Omental fat pad (tissue), 4 donors: Measurements from ENCODE around the gene FNBP1. TPM values are rescaled to one million over a fixed set of nuclear protein-coding genes. Genes with fewer than 3 reads are reported as not detected.

Source experiments
- ATAC-seq: fragments of 150-250 bp; one replicate; pipeline ENCODE4 v1.9.1; 2016; ENCODE audit warnings: mild to moderate bottlenecking, moderate library complexity; ENCODE audit not compliant: low FRiP score
- DNase-seq: peaks from one replicate; pipeline ENCODE4 v3.0.0-alpha.2; 2019; ENCODE audit warnings: low spot score
- total RNA-seq, 4 donors: library from RNA; depleted of rRNA; stranded (reverse); fragments of >200 nt; gene quantifications; one replicate each; pipeline ENCODE4 v1.1.0, GENCODE V29; 2016
- TF ChIP-seq, protein P1 (sequence below), 3 donors: fragments of 450-650 bp; IDR thresholded peaks; one replicate each; pipeline ENCODE4 v1.5.1; 2016 to 2017; ENCODE audit warnings: antibody characterized with exemption in 3 of 3, mild to moderate bottlenecking in 3 of 3, moderate library complexity in 2 of 3

FNBP1 gene
- total RNA-seq, 4 donors from 2014 or later, result 38.7 to 53.4 (median 45.9) TPM

DNA sequence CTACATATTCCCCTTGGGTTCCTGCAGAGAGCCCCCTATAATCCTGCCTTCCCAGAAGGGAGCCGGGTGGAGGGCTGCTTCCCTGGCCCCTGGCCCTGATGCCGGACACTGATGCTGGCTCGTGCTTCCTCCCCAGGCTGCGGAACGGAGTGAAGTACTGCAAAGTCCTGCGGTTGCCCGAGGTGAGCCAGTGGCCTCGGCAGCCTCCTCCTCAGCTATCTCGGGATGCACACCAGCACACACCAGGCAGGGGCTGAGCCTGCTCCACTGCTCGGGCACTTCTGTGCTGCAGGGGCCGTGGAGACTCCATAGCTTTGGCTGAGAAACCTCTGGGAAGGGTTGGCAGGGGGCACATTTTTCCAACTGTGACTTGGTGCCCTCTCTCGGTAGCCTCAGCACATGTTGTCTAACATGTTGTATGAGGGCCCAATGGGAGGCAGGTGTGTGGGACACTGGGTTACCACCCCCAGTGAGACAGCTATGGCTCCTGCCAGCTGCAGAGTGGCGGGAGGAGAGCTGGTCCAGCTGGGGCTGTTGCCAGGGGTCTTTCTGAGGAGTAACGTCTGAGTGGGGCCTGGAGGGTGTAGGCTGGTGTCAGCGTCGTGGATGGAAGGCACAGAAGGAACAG lies 169.3 kb downstream of the FNBP1 start:
- TF ChIP-seq, protein P1, sequence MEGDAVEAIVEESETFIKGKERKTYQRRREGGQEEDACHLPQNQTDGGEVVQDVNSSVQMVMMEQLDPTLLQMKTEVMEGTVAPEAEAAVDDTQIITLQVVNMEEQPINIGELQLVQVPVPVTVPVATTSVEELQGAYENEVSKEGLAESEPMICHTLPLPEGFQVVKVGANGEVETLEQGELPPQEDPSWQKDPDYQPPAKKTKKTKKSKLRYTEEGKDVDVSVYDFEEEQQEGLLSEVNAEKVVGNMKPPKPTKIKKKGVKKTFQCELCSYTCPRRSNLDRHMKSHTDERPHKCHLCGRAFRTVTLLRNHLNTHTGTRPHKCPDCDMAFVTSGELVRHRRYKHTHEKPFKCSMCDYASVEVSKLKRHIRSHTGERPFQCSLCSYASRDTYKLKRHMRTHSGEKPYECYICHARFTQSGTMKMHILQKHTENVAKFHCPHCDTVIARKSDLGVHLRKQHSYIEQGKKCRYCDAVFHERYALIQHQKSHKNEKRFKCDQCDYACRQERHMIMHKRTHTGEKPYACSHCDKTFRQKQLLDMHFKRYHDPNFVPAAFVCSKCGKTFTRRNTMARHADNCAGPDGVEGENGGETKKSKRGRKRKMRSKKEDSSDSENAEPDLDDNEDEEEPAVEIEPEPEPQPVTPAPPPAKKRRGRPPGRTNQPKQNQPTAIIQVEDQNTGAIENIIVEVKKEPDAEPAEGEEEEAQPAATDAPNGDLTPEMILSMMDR (IDR thresholded peaks at IDR 0.05), result no peak
- no peak for DNase-seq
- no peak for ATAC-seq

DNA sequence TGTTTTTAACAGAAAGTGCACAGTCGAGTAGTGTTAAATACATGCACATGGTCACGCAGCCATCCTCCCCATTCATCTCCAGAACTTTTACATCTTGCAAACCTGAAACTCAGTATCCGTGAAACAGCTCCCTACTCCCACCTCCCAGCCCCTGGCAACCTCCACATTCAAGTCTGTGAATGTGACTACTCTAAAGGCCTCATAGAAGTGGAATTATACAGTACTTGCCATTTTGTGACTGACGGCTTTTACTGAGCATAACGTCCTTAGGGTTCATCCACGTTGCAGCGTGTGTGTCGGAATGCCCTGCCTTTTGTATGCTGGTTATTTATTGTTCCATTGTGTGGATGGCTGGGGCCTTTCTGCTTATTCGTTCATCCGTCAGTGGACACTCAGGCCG lies 171.9 kb downstream of the FNBP1 start:
- no peak for DNase-seq
- TF ChIP-seq, protein P1 (IDR thresholded peaks at IDR 0.05), result no peak
- no peak for ATAC-seq

DNA sequence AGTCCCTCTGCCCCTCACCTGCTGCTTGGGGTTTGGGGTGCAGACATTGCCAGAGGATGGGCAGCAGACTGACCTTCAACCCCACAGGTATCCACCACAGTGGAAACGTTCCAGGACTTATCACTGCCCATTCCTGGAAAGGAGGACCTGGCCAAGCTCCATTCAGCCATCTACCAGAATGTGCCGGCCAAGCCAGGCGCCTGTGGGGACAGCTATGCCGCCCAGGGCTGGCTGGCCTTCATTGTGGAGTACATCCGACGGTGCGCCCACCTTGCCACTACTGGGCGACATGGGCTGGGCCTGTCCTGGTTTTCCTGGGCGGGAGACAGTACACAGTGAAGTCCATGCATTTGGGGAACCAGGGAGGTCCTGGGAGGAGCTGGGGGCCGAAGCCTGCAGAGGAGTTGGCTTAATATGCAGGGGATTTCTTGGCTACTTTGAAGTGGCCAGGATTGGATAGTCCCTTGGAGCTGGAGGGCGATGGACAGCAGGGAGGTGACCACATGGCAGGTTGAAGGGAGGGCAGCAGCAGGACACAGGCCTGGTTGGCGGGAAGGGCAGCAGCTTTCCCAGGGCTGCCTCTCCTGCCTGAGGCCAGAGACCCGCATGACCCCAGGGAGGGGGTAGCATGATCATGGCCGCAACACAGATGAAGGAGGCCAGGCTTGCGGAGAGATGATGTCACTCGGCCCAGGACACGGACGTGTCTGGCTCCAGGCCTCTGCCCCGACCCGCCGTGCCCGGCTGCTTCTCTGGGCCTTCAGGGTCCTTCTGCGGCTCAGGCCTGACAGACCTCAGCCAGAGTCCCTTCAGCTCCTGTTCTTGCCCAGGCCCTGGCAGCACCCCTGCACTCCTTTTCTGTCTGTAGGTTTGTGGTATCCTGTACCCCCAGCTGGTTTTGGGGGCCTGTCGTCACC lies 173.1 kb downstream of the FNBP1 start:
- DNase-seq (no peak), ATAC-seq (no peak)
- TF ChIP-seq, protein P1 (IDR thresholded peaks at IDR 0.05), result no peak

DNA sequence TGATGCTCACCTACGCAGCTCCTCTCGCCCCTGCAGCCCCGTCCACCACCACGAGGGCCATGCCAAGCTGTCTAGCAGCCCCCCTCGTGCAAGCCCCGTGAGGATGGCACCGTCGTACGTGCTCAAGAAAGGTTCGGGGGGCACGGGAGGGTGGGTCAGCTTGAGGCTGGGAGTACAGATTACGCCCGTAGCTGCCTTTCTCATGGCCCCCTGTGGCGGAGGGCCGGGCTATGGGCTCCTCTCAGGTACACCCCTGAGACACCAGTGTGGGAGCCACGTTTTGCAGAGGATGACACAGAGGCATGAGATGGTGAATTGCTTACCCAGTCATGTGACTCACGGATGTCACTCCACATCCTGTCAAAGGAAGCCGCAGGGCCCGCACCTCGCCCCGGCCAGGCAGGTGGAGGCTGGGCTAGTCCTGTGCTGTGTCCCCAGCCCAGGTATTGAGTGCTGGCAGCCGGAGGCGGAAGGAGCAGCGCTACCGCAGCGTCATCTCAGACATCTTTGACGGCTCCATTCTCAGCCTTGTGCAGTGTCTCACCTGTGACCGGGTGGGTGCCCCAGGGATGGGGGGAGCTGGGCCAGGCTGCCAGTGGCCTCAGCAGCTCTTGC lies 174.0 kb downstream of the FNBP1 start:
- TF ChIP-seq, protein P1 (IDR thresholded peaks at IDR 0.05), result no peak
- no peak for DNase-seq
- no peak for ATAC-seq

DNA sequence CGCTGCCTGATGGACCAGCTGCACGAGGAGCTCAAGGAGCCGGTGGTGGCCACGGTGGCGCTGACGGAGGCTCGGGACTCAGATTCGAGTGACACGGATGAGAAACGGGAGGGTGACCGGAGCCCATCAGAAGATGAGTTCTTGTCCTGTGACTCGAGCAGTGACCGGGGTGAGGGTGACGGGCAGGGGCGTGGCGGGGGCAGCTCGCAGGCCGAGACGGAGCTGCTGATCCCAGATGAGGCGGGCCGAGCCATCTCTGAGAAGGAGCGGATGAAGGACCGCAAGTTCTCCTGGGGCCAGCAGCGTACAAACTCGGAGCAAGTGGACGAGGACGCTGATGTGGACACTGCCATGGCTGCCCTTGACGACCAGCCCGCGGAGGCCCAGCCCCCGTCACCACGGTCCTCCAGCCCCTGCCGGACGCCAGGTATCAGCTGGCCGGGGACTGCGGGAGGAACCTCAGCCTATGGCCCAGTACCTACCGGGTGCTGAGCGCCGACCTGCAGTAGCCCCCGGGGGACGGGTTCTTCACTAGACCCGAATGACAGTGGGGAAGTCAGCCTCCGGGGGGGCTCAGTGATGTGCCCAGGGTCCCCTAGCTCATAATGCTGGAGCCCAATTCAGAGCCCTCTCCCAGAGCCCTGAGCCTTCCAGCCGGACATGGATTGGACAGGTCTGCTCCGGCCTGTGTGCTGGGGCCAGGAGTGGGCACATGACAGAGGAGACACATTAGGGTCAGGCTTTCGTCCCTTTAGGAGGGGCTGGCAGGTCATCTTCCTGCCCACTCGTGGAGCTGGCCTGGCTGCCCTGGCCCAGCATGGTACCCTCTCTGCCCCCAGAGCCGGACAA lies 174.7 kb downstream of the FNBP1 start:
- DNase-seq (no peak), ATAC-seq (no peak)
- TF ChIP-seq, protein P1 (IDR thresholded peaks at IDR 0.05), result no peak

DNA sequence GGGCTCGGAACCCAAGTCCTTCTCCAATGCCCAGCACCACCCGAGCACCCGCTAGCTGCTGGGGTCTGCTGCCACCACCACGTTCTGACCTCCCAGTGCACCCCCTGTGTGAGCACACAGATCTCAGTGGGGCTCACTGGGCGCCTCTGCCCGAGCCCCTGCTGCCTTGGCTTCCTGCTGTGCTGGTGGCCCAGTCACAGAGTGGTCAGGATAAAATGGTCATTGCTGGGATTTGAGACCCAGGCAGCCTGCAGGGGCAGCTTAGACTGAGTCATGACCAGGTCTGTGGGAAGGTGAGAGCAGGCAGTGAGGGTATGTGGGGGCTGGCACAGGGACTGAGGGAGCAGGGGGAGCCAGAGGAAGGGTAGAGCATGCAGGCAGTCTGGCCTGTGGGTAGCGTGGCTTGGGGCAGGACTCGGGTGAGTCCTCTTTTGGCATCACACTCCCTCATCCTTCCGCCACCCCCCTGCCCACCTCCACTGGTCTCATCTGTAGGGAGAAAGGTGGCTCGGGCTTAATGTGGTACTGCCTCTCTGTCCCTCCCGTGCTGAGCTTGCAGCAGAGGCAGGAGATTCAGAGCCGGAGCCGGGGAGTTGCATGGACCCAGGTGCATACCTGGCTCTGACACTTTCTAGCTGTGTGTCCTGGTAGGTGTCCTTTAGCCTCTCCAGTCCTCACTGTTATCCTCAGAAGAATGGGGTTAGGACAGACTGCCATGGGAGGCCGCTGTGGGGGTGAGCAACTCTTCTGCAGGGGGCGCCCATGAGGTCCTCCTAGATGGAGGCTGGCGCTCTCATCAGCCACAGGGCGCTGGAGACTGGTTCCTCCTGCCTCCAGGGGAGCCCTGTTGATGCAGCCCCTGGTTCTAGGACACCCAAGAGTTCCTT lies 175.6 kb downstream of the FNBP1 start:
- TF ChIP-seq, protein P1 (IDR thresholded peaks at IDR 0.05), result no peak
- no peak for ATAC-seq

More for the DNA sequence above, 175.6 kb downstream of the FNBP1 start:
- DNase-seq, result no peak
